Caco-2 (cell line): ENCODE measurements around the gene GNAO1. TPM values are rescaled to one million over a fixed set of nuclear protein-coding genes. Genes with fewer than 3 reads are reported as not detected.

Source experiments
- BruUV-seq: library from RNA; stranded (reverse); fragments of 400-500 nt; replicated peaks from 2 replicates; lab custom pipeline; 2021; lab: Mats Ljungman, UMichigan
- CTCF ChIA-PET: fragments of 300-600 bp; sonication (Branson Sonifier 250); formaldehyde crosslinking; loops from one replicate; lab custom pipeline; 2022; ENCODE audit warnings: antibody characterized with exemption; lab: Charles Lee
- POLR2A ChIA-PET: fragments of 300-600 bp; sonication (Branson Sonifier 250); formaldehyde crosslinking; loops from one replicate; lab custom pipeline; 2022; ENCODE audit warnings: antibody characterized with exemption; lab: Charles Lee
- DNase-seq, 2 experiments: peaks; one replicate each; pipeline versions ENCODE4 v3.0.0 to v3.0.0-alpha.2; 2020 to 2022
- H3K27me3 ChIP-seq: replicated peaks from 2 replicates; pipeline ENCODE4 v1.6.0; 2011; ENCODE audit warnings: low read length; ENCODE audit not compliant: control insufficient read depth, insufficient read depth
- H3K36me3 ChIP-seq: 2 replicates; pipeline ENCODE4 v1.5.1; 2011; ENCODE audit warnings: low read length; ENCODE audit not compliant: control insufficient read depth, insufficient read depth
- H3K4me1 ChIP-seq: fragments of 250-450 bp; sonication (Bioruptor Pico); 2 replicates; pipeline ENCODE4 v1.5.1; 2020; ENCODE audit warnings: mild to moderate bottlenecking
- H3K4me3 ChIP-seq: 2 replicates; pipeline ENCODE4 v1.5.1; 2011; ENCODE audit warnings: low read depth, mild to moderate bottlenecking, control low read depth, low read length
- H3K9me3 ChIP-seq: fragments of 250-450 bp; sonication (Bioruptor Pico); 2 replicates; pipeline ENCODE4 v1.5.1; 2020; ENCODE audit warnings: mild to moderate bottlenecking, moderate library complexity
- H3K27ac Mint-ChIP-seq: one replicate; pipeline ENCODE4 v1.8.0; 2022; ENCODE audit warnings: mixed read lengths; ENCODE audit not compliant: unreplicated experiment
- H3K27me3 Mint-ChIP-seq: one replicate; pipeline ENCODE4 v1.8.0; 2022; ENCODE audit warnings: mixed read lengths; ENCODE audit not compliant: insufficient read depth, unreplicated experiment
- H3K36me3 Mint-ChIP-seq: one replicate; pipeline ENCODE4 v1.8.0; 2022; ENCODE audit warnings: mild to moderate bottlenecking, mixed read lengths; ENCODE audit not compliant: insufficient read depth, unreplicated experiment
- H3K4me1 Mint-ChIP-seq: one replicate; pipeline ENCODE4 v1.8.0; 2022; ENCODE audit warnings: low read depth, mixed read lengths; ENCODE audit not compliant: unreplicated experiment
- H3K4me3 Mint-ChIP-seq: one replicate; pipeline ENCODE4 v1.8.0; 2022; ENCODE audit warnings: mild to moderate bottlenecking, moderate library complexity, mixed read lengths; ENCODE audit not compliant: unreplicated experiment
- H3K9me3 Mint-ChIP-seq: one replicate; pipeline ENCODE4 v1.8.0; 2022; ENCODE audit warnings: mixed read lengths; ENCODE audit not compliant: unreplicated experiment
- intact Hi-C: fragments of 100-400 bp; cut with micrococcal nuclease; formaldehyde crosslinking; loops from one replicate; pipeline ENCODE4 v1.10.0; 2022; ENCODE audit not compliant: unreplicated experiment
- total RNA-seq: library from RNA; stranded (reverse); gene quantifications from 2 replicates; pipeline ENCODE4 v1.2.3, GENCODE V29; 2022
- TF ChIP-seq, protein P1 (sequence below), 2 experiments: fragments of 200-600 bp in 1 of 2; IDR thresholded peaks; 1 replicate in 1 of 2; 2 replicates in 1 of 2; pipeline versions ENCODE4 v1.5.1 to v1.8.0; 2011 to 2022; ENCODE audit warnings: antibody characterized with exemption in 1 of 2, control low read depth in 1 of 2, inconsistent platforms in 1 of 2, low read depth in 1 of 2, low read length in 1 of 2, mild to moderate bottlenecking in 1 of 2, moderate library complexity in 1 of 2; ENCODE audit not compliant: insufficient read depth in 1 of 2, severe bottlenecking in 1 of 2, unreplicated experiment in 1 of 2

The GNAO1 gene
- total RNA-seq, 1 experiment from 2014 or later = 3.2 TPM

GRCh38 chr16:56297684-56298083 is 106.4 kb downstream of the GNAO1 start:
- Mint-ChIP-seq H3K27me3 (no peaks in the 10 kb centered on the region), H3K36me3 (no peaks in the 10 kb centered on the region), H3K4me1 (peaks cover 11% of the 10 kb centered on the region), H3K9me3 (no peaks in the 10 kb centered on the region), H3K4me3 (no peak overlapping the region), H3K27ac (no peak overlapping the region)
- ChIA-PET CTCF (no interaction called here), POLR2A (no interaction called here)
- BruUV-seq = no TSS peak
- peaks cover 17% of the 10 kb centered on the region for H3K4me1 ChIP-seq
- TF ChIP-seq, protein P1, sequence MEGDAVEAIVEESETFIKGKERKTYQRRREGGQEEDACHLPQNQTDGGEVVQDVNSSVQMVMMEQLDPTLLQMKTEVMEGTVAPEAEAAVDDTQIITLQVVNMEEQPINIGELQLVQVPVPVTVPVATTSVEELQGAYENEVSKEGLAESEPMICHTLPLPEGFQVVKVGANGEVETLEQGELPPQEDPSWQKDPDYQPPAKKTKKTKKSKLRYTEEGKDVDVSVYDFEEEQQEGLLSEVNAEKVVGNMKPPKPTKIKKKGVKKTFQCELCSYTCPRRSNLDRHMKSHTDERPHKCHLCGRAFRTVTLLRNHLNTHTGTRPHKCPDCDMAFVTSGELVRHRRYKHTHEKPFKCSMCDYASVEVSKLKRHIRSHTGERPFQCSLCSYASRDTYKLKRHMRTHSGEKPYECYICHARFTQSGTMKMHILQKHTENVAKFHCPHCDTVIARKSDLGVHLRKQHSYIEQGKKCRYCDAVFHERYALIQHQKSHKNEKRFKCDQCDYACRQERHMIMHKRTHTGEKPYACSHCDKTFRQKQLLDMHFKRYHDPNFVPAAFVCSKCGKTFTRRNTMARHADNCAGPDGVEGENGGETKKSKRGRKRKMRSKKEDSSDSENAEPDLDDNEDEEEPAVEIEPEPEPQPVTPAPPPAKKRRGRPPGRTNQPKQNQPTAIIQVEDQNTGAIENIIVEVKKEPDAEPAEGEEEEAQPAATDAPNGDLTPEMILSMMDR (IDR thresholded peaks at IDR 0.05; ENCODE audit: insufficient read depth in 1 of 2, low read depth in 1 of 2, low read length in 1 of 2, severe bottlenecking in 1 of 2, unreplicated experiment in 1 of 2) = no peak
- H3K27me3 ChIP-seq = no peaks in the 10 kb centered on the region
- no peak overlapping the region for H3K4me3 ChIP-seq
- DNase-seq = no peak
- no peaks in the 10 kb centered on the region for H3K36me3 ChIP-seq
- H3K9me3 ChIP-seq = no peaks in the 10 kb centered on the region
- intact Hi-C loops = no loop called here

DNA sequence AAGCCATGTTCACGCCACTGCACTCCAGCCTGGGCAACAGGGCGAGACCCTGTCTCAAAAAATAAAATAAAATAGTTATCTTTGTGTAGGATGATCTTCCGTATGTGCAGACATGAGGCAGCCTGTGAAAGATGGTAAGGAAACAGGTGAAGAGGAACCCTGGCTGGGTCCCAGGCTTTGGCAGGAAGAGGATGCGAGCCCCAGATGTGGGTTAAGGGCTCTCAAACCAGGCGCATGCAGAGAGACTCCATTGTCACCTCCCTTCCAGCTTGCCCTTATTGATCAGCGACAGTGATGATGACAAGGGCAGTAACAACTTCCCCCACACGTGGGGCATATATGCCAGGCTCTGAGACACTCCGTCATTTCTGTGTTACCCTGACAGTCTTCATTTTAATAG is 106.8 kb downstream of the GNAO1 start:
- Mint-ChIP-seq H3K36me3 (no peaks in the 10 kb centered on the region), H3K4me1 (peaks cover 11% of the 10 kb centered on the region), H3K9me3 (no peaks in the 10 kb centered on the region), H3K4me3 (no peak overlapping the region), H3K27ac (no peak overlapping the region), H3K27me3 (no peaks in the 10 kb centered on the region)
- no peaks in the 10 kb centered on the region for H3K9me3 ChIP-seq
- TF ChIP-seq, protein P1 (IDR thresholded peaks at IDR 0.05; ENCODE audit: insufficient read depth in 1 of 2, low read depth in 1 of 2, low read length in 1 of 2, severe bottlenecking in 1 of 2, unreplicated experiment in 1 of 2) = no peak
- no peaks in the 10 kb centered on the region for H3K36me3 ChIP-seq
- POLR2A ChIA-PET = no interaction called here
- no peak overlapping the region for H3K4me3 ChIP-seq
- no TSS peak for BruUV-seq
- CTCF ChIA-PET = interaction anchor here (0.7 kb wide), 1 partner anchor 359 kb away, joined by 9 read pairs; no protein-coding TSS in a partner anchor
- intact Hi-C loops = no loop called here
- H3K27me3 ChIP-seq = no peaks in the 10 kb centered on the region
- H3K4me1 ChIP-seq = peaks cover 17% of the 10 kb centered on the region
- no peak for DNase-seq

DNA sequence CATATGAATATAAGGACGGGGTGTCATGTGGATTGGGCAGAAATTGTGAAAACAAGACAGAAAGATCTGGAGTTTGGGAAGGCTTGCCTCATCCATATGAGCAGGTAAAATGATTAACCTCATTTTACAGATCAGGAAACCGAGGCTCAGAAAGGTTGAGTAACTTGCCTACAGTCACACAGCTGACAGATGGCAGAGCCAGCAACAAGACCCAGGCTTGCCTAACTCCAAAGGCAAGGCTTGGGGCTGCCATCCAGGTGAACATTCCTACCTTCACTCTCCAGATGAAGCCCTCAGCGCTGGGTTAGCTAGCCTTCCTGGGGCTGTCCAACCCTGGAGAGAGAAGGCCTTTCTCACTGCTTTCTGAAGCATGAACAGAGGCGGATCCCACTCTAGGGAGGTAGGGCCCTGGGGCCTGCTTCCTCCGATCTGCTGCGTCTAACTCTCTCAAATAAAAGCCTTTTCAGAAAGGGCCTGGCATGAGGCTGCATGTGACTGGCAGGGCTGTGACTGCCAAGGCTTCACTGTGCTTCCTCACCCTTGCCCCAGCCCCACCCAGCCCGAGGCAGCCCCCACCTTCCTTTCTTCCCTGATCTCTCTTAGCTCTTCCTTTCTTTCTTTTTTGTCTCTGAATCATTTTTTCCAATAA is 107.8 kb downstream of the GNAO1 start:
- BruUV-seq = no TSS peak
- no peaks in the 10 kb centered on the region for H3K27me3 Mint-ChIP-seq
- intact Hi-C loops = no loop called here
- no peaks in the 10 kb centered on the region for H3K9me3 Mint-ChIP-seq
- H3K4me1 ChIP-seq = peaks cover 17% of the 10 kb centered on the region
- no peak for DNase-seq
- ChIA-PET POLR2A (no interaction called here), CTCF (interaction anchor here (0.7 to 1.3 kb wide), 2 partner anchors 19 to 359 kb away, joined by 4 to 9 read pairs; no protein-coding TSS in a partner anchor)
- H3K4me1 Mint-ChIP-seq = peaks cover 11% of the 10 kb centered on the region
- H3K36me3 Mint-ChIP-seq = no peaks in the 10 kb centered on the region
- H3K27me3 ChIP-seq = no peaks in the 10 kb centered on the region
- TF ChIP-seq, protein P1 (IDR thresholded peaks at IDR 0.05; ENCODE audit: insufficient read depth in 1 of 2, low read depth in 1 of 2, low read length in 1 of 2, severe bottlenecking in 1 of 2, unreplicated experiment in 1 of 2) = no peak
- no peaks in the 10 kb centered on the region for H3K36me3 ChIP-seq
- no peak overlapping the region for H3K4me3 ChIP-seq
- H3K4me3 Mint-ChIP-seq = no peak overlapping the region
- H3K27ac Mint-ChIP-seq = no peak overlapping the region
- no peaks in the 10 kb centered on the region for H3K9me3 ChIP-seq
